ENCODE measurements around the gene NR3C1. TPM values are rescaled to one million over a fixed set of nuclear protein-coding genes. Genes with fewer than 3 reads are reported as not detected.

Gene NR3C1
- total and polyA plus RNA-seq, 8 donors = 59.2 to 98.0 (median 66.6) TPM

DNA sequence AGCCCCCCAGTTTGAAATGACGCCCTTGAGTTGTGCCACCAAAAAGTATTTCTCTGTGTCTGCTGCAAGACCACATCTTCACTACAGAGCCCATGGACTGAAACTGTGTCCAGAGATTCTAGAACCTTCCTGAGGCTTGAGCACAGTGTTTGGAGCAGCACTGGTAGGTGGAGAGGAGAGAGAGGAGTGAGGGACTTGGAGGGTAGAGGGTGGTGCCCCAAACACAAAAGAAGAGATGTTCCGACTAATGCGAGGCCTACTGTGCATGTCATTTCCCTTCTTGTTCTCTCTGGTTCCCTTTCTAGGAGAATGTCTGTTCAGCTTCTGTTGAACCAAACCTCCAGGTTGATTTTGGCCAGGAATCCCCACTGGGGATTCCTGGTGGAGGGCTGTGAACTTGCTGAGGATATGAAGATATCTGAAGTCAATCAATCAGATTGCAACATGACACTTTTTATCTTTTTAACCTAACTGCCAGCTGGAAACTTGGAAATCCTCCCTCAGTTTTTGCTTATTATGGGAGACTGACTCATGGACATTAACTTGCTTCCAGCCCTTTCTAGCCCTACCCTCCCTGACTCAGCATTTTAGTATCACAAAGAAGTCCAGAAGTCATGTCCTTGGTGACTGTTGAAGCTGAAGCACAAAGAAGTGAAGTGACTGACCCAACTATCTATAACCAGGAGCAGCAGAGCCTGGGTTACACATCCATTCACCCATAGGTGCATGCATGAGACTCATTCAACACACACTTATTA lies 154.5 kb downstream of the NR3C1 start:
- H3K36me3 ChIP-seq = no peaks in the 10 kb centered on the region
- ATAC-seq (peak; percentile 68), DNase-seq (no peak)
- H3K4me3 ChIP-seq = no peak overlapping the region
- TF ChIP-seq CTCF (IDR thresholded peaks at IDR 0.05) = no peak
- intact Hi-C loops (cut with DNase I) = no loop called here
- H3K27me3 ChIP-seq = no peaks in the 10 kb centered on the region
- no peak overlapping the region for H3K27ac ChIP-seq
- no peaks in the 10 kb centered on the region for H3K4me1 ChIP-seq
- H3K9me3 ChIP-seq = no peaks in the 10 kb centered on the region

DNA sequence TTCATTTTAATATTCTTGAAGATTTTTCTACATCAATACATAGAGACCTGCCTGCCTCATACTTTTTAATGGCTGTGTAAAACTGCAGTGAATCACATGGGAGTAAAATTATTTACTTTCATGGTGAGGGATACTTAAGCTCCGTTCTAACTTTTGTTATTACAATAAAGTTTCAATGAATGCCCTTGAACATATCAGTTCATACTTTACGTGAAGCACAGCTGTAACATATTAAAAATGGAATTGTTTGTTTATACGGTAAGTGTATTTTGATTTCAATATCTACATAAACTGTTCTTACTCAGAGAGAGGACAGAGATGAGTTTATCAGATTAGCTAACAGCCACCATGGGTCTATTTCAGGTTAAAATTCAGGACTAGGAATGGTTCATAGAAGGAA lies 155.1 kb downstream of the NR3C1 start:
- no peaks in the 10 kb centered on the region for H3K27me3 ChIP-seq
- DNase-seq = no peak

DNA sequence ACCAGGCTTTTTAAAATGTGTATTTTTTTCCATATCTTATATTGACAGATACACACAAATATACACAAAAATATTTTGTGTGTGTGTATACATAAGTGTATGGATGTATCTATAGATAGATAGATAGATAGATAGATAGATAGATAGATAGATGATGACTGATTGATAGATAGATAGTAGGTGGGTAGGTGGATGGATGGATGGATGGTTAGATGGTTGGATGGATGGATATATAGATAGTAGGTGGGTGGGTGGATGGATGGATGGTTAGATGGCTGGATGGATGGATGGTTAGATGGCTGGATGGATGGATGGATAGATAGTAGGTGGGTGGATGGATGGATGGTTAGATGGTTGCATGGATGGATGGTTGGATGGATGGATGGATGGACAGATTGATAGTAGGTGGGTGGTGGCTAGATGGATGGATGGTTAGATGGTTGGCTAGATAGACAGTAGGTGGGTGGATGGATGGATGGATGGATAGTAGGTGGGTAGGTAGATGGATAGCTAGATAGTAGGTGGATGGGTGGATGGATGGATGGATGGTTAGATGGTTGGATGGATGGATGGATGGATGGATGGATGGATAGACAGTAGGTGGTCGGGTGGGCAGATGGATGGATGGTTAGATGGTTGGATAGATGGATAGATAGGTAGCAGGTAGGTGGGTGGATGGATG lies 156.2 kb downstream of the NR3C1 start:
- DNase-seq (no peak), ATAC-seq (no peak)
- no peak overlapping the region for H3K27ac ChIP-seq
- no peaks in the 10 kb centered on the region for H3K36me3 ChIP-seq
- intact Hi-C loops (cut with DNase I) = no loop called here
- H3K27me3 ChIP-seq = no peaks in the 10 kb centered on the region
- no peaks in the 10 kb centered on the region for H3K9me3 ChIP-seq
- H3K4me1 ChIP-seq = no peaks in the 10 kb centered on the region
- H3K4me3 ChIP-seq = no peak overlapping the region
- no peak for TF ChIP-seq CTCF (IDR thresholded peaks at IDR 0.05)

More for the DNA sequence above, 155.1 kb downstream of the NR3C1 start:
- intact Hi-C loops (cut with DNase I) = no loop called here
- no peak for ATAC-seq
- Histone ChIP-seq H3K4me3 (no peak overlapping the region), H3K36me3 (no peaks in the 10 kb centered on the region), H3K4me1 (no peaks in the 10 kb centered on the region), H3K27ac (no peak overlapping the region), H3K9me3 (no peaks in the 10 kb centered on the region)
- TF ChIP-seq CTCF (IDR thresholded peaks at IDR 0.05) = no peak

DNA sequence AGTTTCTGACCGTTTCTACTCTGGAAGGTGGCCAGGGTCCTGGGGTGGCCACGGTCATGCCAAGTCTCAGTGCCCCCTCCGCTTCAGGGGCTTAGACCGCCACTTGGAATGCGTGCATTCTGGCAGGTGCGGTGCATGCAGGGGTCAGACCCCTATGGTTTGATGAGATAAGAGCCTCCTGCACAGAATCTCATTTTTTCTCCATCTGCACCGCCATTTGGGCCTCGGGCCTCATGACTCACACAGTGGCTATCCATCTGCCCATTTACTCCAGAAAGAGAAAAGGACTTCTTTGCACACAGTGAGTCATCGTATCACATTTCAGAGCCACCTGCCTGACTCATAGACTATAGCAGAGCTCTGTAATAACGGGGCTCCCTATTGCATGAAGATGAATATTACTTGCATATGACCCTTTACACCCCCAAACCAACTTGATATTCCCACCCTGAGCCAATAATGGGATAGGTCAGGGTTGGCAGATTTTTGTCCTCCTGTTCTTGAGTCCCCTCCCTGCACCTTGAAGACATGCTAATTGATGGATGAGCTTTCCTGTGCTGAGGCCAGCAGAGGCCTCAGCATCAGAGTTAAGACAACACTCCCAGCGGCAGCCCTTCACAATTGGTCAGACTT lies 157.4 kb downstream of the NR3C1 start:
- Histone ChIP-seq H3K27ac (no peak overlapping the region), H3K4me3 (no peak overlapping the region), H3K4me1 (no peaks in the 10 kb centered on the region), H3K9me3 (no peaks in the 10 kb centered on the region), H3K27me3 (no peaks in the 10 kb centered on the region), H3K36me3 (no peaks in the 10 kb centered on the region)
- TF ChIP-seq CTCF (IDR thresholded peaks at IDR 0.05) = no peak
- ATAC-seq = peak; percentile 39
- DNase-seq = no peak
- intact Hi-C loops (cut with DNase I) = no loop called here

DNA sequence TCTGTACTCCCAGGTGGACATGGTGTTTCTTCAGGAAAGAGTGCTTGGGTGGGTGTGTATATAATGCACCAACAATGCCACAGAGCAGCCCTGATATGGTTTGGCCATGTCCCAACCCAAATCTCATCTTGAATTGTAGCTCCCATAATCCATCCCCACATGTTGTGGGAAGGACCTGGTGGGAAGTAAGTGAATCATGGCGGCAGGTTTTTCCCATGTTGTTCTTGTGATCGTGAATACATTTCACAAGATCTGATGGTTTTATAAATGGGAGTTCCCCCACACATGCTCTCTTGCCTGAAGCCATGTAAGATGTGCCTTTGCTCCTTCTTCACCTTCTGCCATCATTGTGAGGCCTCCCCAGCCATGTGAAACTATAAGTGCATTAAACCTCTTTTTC lies 158.5 kb downstream of the NR3C1 start:
- ATAC-seq = no peak
- Histone ChIP-seq H3K36me3 (no peaks in the 10 kb centered on the region), H3K9me3 (no peaks in the 10 kb centered on the region), H3K27me3 (no peaks in the 10 kb centered on the region), H3K4me1 (no peaks in the 10 kb centered on the region), H3K4me3 (no peak overlapping the region), H3K27ac (no peak overlapping the region)
- no peak for DNase-seq
- intact Hi-C loops (cut with DNase I) = no loop called here
- TF ChIP-seq CTCF (IDR thresholded peaks at IDR 0.05) = no peak

Data from left lung (tissue), 10 donors.